Lower lobe of right lung (tissue), 2 donors: ENCODE results near the gene POLR1D. TPM values are rescaled to one million over a fixed set of nuclear protein-coding genes. Genes with fewer than 3 reads are reported as not detected.
"Not testable (repeated sequence)": the region's sequence is repeated elsewhere in the genome, so short reads cannot be mapped to it uniquely, and the experiment has no call there.

Experiments used
- ATAC-seq, 2 donors: fragments of 200-7000 bp; cut with Tn5 transposase; one replicate each; pipeline ENCODE4 v1.9.1; 2020 to 2022; ENCODE audit warnings: mild to moderate bottlenecking in 2 of 2, moderate library complexity in 2 of 2
- DNase-seq: peaks from one replicate; pipeline ENCODE4 v3.0.0-alpha.2; 2020
- H3K27ac ChIP-seq: fragments of 200-600 bp; one replicate; pipeline ENCODE4 v1.8.0; 2022
- H3K27me3 ChIP-seq: fragments of 200-600 bp; one replicate; pipeline ENCODE4 v1.8.0; 2022; ENCODE audit warnings: low read depth
- H3K36me3 ChIP-seq: fragments of 200-600 bp; one replicate; pipeline ENCODE4 v1.8.0; 2022; ENCODE audit warnings: mild to moderate bottlenecking
- H3K4me1 ChIP-seq: fragments of 200-600 bp; one replicate; pipeline ENCODE4 v1.8.0; 2022
- H3K4me3 ChIP-seq: fragments of 200-600 bp; one replicate; pipeline ENCODE4 v1.8.0; 2022; ENCODE audit warnings: mild to moderate bottlenecking
- H3K9me3 ChIP-seq: fragments of 200-600 bp; one replicate; pipeline ENCODE4 v1.8.0; 2022
- CTCF ChIP-seq: fragments of 200-600 bp; IDR thresholded peaks from one replicate; pipeline ENCODE4 v1.8.0; 2022; ENCODE audit warnings: antibody characterized with exemption, mild to moderate bottlenecking
- intact Hi-C: fragments of 100-400 bp; cut with DNase I; formaldehyde crosslinking; loops from one replicate; pipeline ENCODE4 v1.11.0; 2022
- total RNA-seq: library from RNA; stranded (reverse); fragmentation: NEBNext Ultra II Directional; extraction: Animal tissue kit (Norgen Biotek cat#: 25700); gene quantifications from one replicate; pipeline ENCODE4 v1.2.1, GENCODE V29; 2021
- donor health status: DM: no; HTN: yes; CAD: no; lungs with severe emphysema.

The POLR1D gene
- total RNA-seq, 1 donor from 2014 or later: 129 TPM

- DNase-seq (no peak), ATAC-seq (no peak)
- peaks cover 2% of the 10 kb centered on the region for H3K36me3 ChIP-seq
- no peaks in the 10 kb centered on the region for H3K9me3 ChIP-seq
- H3K4me3 ChIP-seq: no peak overlapping the region
- no peak overlapping the region for H3K27ac ChIP-seq
- no peak for TF ChIP-seq CTCF
- peaks cover 23% of the 10 kb centered on the region for H3K4me1 ChIP-seq
- intact Hi-C loops: no loop called here
- no peaks in the 10 kb centered on the region for H3K27me3 ChIP-seq
Measured at GRCh38 chr13:27628081-27628480, 6.4 kb downstream of the POLR1D start.

- ATAC-seq, H3K27me3 ChIP-seq, H3K4me3 ChIP-seq, H3K36me3 ChIP-seq, intact Hi-C loops, H3K9me3 ChIP-seq, DNase-seq, H3K27ac ChIP-seq: not testable (repeated sequence)
- H3K4me1 ChIP-seq: peaks cover 16% of the 10 kb centered on the region
Measured at GRCh38 chr13:27628766-27629165, 7.1 kb downstream of the POLR1D start.

GRCh38 chr13:27631156-27631555 is 9.5 kb downstream of the POLR1D start:
- ATAC-seq (peak in 1 of 2 donors; percentile 15), DNase-seq (no peak)
- Histone ChIP-seq H3K27ac (no peak overlapping the region), H3K27me3 (no peaks in the 10 kb centered on the region), H3K4me3 (no peak overlapping the region), H3K4me1 (peaks cover 5% of the 10 kb centered on the region), H3K9me3 (no peaks in the 10 kb centered on the region), H3K36me3 (no peaks in the 10 kb centered on the region)
- TF ChIP-seq CTCF: no peak
- intact Hi-C loops: no loop called here

GRCh38 chr13:27631665-27632064 is 10.0 kb downstream of the POLR1D start:
- H3K27me3 ChIP-seq: no peaks in the 10 kb centered on the region
- no peak overlapping the region for H3K4me3 ChIP-seq
- no peak for DNase-seq
- ATAC-seq: no peak
- intact Hi-C loops: no loop called here
- H3K36me3 ChIP-seq: no peaks in the 10 kb centered on the region
- H3K27ac ChIP-seq: no peak overlapping the region
- H3K9me3 ChIP-seq: no peaks in the 10 kb centered on the region
- TF ChIP-seq CTCF: no peak
- peaks cover under 1% of the 10 kb centered on the region for H3K4me1 ChIP-seq

GRCh38 chr13:27632214-27632613 is 10.5 kb downstream of the POLR1D start:
- no peak overlapping the region for H3K4me3 ChIP-seq
- H3K36me3 ChIP-seq: no peaks in the 10 kb centered on the region
- no peaks in the 10 kb centered on the region for H3K27me3 ChIP-seq
- H3K27ac ChIP-seq: no peak overlapping the region
- DNase-seq (no peak), ATAC-seq (no peak)
- H3K9me3 ChIP-seq: no peaks in the 10 kb centered on the region
- H3K4me1 ChIP-seq: no peaks in the 10 kb centered on the region
- no peak for TF ChIP-seq CTCF
- intact Hi-C loops: no loop called here

- intact Hi-C loops: no loop called here
- no peaks in the 10 kb centered on the region for H3K4me1 ChIP-seq
- ATAC-seq: no peak
- TF ChIP-seq CTCF: no peak
- H3K4me3 ChIP-seq: no peak overlapping the region
- H3K27me3 ChIP-seq: no peaks in the 10 kb centered on the region
- no peaks in the 10 kb centered on the region for H3K36me3 ChIP-seq
- no peak overlapping the region for H3K27ac ChIP-seq
- H3K9me3 ChIP-seq: no peaks in the 10 kb centered on the region
- DNase-seq: no peak
Measured at GRCh38 chr13:27632648-27633047, 11.0 kb downstream of the POLR1D start.
